GM19463 (cell line): ENCODE data around the gene ANKRD55.
"Not testable (repeated sequence)": the region's sequence is repeated elsewhere in the genome, so short reads cannot be mapped to it uniquely, and the experiment has no call there.

Experiments
- ATAC-seq: cut with Tn5 transposase; IDR thresholded peaks from one replicate; pipeline ENCODE4 v1.9.1; 2021; ENCODE audit warnings: mild to moderate bottlenecking, moderate library complexity; ENCODE audit not compliant: unreplicated experiment

The ANKRD55 gene

GRCh38 chr5:56147106-56147505 is 86.0 kb downstream of the ANKRD55 start:
- no peak for ATAC-seq

GRCh38 chr5:56146674-56147073 is 86.5 kb downstream of the ANKRD55 start:
- ATAC-seq: no peak

- no peak for ATAC-seq
Observed at GRCh38 chr5:56145511-56145910, 87.6 kb downstream of the ANKRD55 start.

- no peak for ATAC-seq
Observed at GRCh38 chr5:56145106-56145505, 88.0 kb downstream of the ANKRD55 start.

GRCh38 chr5:56144211-56144610 is 88.9 kb downstream of the ANKRD55 start:
- no peak for ATAC-seq

GRCh38 chr5:56143373-56143714 is 89.8 kb downstream of the ANKRD55 start:
- no peak for ATAC-seq

GRCh38 chr5:56142614-56143372 is 90.3 kb downstream of the ANKRD55 start:
- peak; percentile 85 for ATAC-seq

- no peak for ATAC-seq
Observed at GRCh38 chr5:56142233-56142613, 90.9 kb downstream of the ANKRD55 start.

- no peak for ATAC-seq
Observed at GRCh38 chr5:56140073-56140472, 93.1 kb downstream of the ANKRD55 start.

GRCh38 chr5:56130664-56131063 is 102.5 kb downstream of the ANKRD55 start:
- no peak for ATAC-seq

- peak; percentile 51 for ATAC-seq
Observed at GRCh38 chr5:56129288-56129687, 103.8 kb downstream of the ANKRD55 start.

GRCh38 chr5:56128113-56128512 is 105.0 kb downstream of the ANKRD55 start:
- no peak for ATAC-seq

- no peak for ATAC-seq
Observed at GRCh38 chr5:56126487-56127179, 106.5 kb downstream of the ANKRD55 start.

GRCh38 chr5:56123531-56124243 is 109.4 kb downstream of the ANKRD55 start:
- no peak for ATAC-seq

- ATAC-seq: not testable (repeated sequence)
Observed at GRCh38 chr5:56122360-56122985, 110.7 kb downstream of the ANKRD55 start.

- ATAC-seq: no peak
Observed at GRCh38 chr5:56119050-56119449, 114.1 kb downstream of the ANKRD55 start.

GRCh38 chr5:56116599-56117141 is 116.5 kb downstream of the ANKRD55 start:
- ATAC-seq: no peak

- no peak for ATAC-seq
Observed at GRCh38 chr5:56115589-56115988, 117.5 kb downstream of the ANKRD55 start.

GRCh38 chr5:56112526-56113121 is 120.5 kb downstream of the ANKRD55 start:
- ATAC-seq: no peak

- no peak for ATAC-seq
Observed at GRCh38 chr5:56111404-56111781, 121.7 kb downstream of the ANKRD55 start.
